ENCODE measurements around the gene MT3.

GRCh38 chr16:56560447-56560846, 28.9 kb upstream of the MT3 start:
- TF ChIP-seq POLR2A (IDR thresholded peaks at IDR 0.05), result no peak
- TF ChIP-seq CTCF (IDR thresholded peaks at IDR 0.05), result no peak

All from right lobe of liver (tissue), 4 donors.